ENCODE measurements around the gene PREX1.
"Not testable (repeated sequence)": the region's sequence is repeated elsewhere in the genome, so short reads cannot be mapped to it uniquely, and the experiment has no call there.

PREX1 gene

GRCh38 chr20:48772183-48772976 lies 55.4 kb downstream of the PREX1 start:
- DNase-seq: no peak

GRCh38 chr20:48771542-48771941 lies 56.3 kb downstream of the PREX1 start:
- DNase-seq: peak; percentile 43

GRCh38 chr20:48770700-48771442 lies 56.9 kb downstream of the PREX1 start:
- no peak for DNase-seq

- DNase-seq: no peak
These were observed 58.5 kb downstream of the PREX1 start for GRCh38 chr20:48769069-48769983.

- no peak for DNase-seq
These were observed 60.5 kb downstream of the PREX1 start for GRCh38 chr20:48766961-48767960.

- DNase-seq: peak; percentile 32
These were observed 61.6 kb downstream of the PREX1 start for GRCh38 chr20:48766205-48766604.

- no peak for DNase-seq
These were observed 62.4 kb downstream of the PREX1 start for GRCh38 chr20:48765359-48765758.

- no peak for DNase-seq
These were observed 64.4 kb downstream of the PREX1 start for GRCh38 chr20:48763216-48763914.

- no peak for DNase-seq
These were observed 65.9 kb downstream of the PREX1 start for GRCh38 chr20:48761874-48762273.

- no peak for DNase-seq
These were observed 66.6 kb downstream of the PREX1 start for GRCh38 chr20:48761023-48761785.

GRCh38 chr20:48760403-48760983 lies 67.3 kb downstream of the PREX1 start:
- no peak for DNase-seq

- DNase-seq: no peak
These were observed 68.1 kb downstream of the PREX1 start for GRCh38 chr20:48759631-48760245.

- DNase-seq: no peak
These were observed 69.5 kb downstream of the PREX1 start for GRCh38 chr20:48758206-48758820.

GRCh38 chr20:48756774-48757173 lies 71.0 kb downstream of the PREX1 start:
- DNase-seq: not testable (repeated sequence)

- no peak for DNase-seq
These were observed 73.5 kb downstream of the PREX1 start for GRCh38 chr20:48754292-48754691.

- no peak for DNase-seq
These were observed 74.8 kb downstream of the PREX1 start for GRCh38 chr20:48752963-48753362.

- no peak for DNase-seq
These were observed 75.9 kb downstream of the PREX1 start for GRCh38 chr20:48751871-48752270.

- peak; percentile 40 for DNase-seq
These were observed 76.7 kb downstream of the PREX1 start for GRCh38 chr20:48750941-48751635.
